Measurements from ENCODE around the gene TRABD. TPM values are rescaled to one million over a fixed set of nuclear protein-coding genes. Genes with fewer than 3 reads are reported as not detected.

TRABD gene
- polyA plus RNA-seq, 1 donor (not counting 4 experiments of a cell fraction or from before 2014, with no cell fraction given), result 22.7 TPM

DNA sequence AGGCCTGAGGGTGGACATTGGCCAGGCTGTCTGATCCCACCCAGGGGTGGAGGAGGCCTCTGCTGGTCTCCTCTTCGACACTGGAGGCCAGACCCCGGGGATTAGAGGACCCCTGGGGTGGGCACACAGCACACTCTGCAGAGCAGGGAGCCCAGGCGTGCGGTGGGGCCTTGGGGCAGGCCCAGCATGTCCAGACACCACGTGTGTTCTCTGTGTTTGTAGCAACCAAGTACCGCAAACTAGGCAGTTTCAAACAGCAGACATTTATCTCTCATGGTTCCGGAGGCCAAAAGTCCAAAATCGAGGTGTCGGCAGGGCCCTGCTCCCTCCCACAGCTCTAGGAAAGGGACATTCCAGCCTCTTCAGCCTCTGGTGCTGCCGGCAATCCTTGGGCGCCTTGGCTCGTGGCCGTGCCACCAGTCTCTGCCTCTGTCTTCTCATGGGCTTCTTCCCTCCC is 13.7 kb upstream of the TRABD start:
- H2AFZ ChIP-seq (ENCODE audit: control insufficient read depth, low read length), result no peak overlapping the region
- DNase-seq (ENCODE audit: low read depth, low spot score) (no peak), FAIRE-seq (no peak)
- H3K27ac ChIP-seq (ENCODE audit: control insufficient read depth, insufficient read depth, low read length), result no peak overlapping the region
- no peak overlapping the region for H3K4me2 ChIP-seq (ENCODE audit: control insufficient read depth, extremely low read depth, insufficient read depth, low read depth, low read length)
- TF ChIP-seq, protein P1, sequence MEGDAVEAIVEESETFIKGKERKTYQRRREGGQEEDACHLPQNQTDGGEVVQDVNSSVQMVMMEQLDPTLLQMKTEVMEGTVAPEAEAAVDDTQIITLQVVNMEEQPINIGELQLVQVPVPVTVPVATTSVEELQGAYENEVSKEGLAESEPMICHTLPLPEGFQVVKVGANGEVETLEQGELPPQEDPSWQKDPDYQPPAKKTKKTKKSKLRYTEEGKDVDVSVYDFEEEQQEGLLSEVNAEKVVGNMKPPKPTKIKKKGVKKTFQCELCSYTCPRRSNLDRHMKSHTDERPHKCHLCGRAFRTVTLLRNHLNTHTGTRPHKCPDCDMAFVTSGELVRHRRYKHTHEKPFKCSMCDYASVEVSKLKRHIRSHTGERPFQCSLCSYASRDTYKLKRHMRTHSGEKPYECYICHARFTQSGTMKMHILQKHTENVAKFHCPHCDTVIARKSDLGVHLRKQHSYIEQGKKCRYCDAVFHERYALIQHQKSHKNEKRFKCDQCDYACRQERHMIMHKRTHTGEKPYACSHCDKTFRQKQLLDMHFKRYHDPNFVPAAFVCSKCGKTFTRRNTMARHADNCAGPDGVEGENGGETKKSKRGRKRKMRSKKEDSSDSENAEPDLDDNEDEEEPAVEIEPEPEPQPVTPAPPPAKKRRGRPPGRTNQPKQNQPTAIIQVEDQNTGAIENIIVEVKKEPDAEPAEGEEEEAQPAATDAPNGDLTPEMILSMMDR (optimal IDR thresholded peaks at IDR 0.05 in 1 of 3, IDR thresholded peaks at IDR 0.05 in 1 of 3, conservative IDR thresholded peaks at IDR 0.05 in 1 of 3; ENCODE audit: extremely low read depth in 1 of 3, insufficient read depth in 2 of 3, low read length in 3 of 3), result no peak
- TF ChIP-seq EZH2 (IDR thresholded peaks at IDR 0.05; ENCODE audit: low read length), result no peak
- H3K9me3 ChIP-seq (ENCODE audit: control insufficient read depth, low read depth, low read length), result no peaks in the 10 kb centered on the region
- no peak overlapping the region for H3K4me3 ChIP-seq (ENCODE audit: control insufficient read depth in 2 of 3, extremely low read depth in 1 of 3, insufficient read depth in 2 of 3, low read depth in 1 of 3, low read length in 3 of 3)
- no peak overlapping the region for H3K9ac ChIP-seq (ENCODE audit: control insufficient read depth, extremely low read depth, insufficient read depth, low read length)
- H3K36me3 ChIP-seq (ENCODE audit: control insufficient read depth in 2 of 2, extremely low read depth in 1 of 2, insufficient read depth in 2 of 2, low read length in 2 of 2), result no peaks in the 10 kb centered on the region
- dilution Hi-C loops (cut with MboI; ENCODE audit: extremely low pct_ligation_motif_present, low sequenced_read_pairs), result no loop called here
- no peaks in the 10 kb centered on the region for H4K20me1 ChIP-seq (ENCODE audit: control insufficient read depth, extremely low read depth, insufficient read depth, low read length)
- no peaks in the 10 kb centered on the region for H3K9me1 ChIP-seq (ENCODE audit: control insufficient read depth, extremely low read depth, insufficient read depth, low read length)
- no peaks in the 10 kb centered on the region for H3K79me2 ChIP-seq (ENCODE audit: control insufficient read depth, insufficient read depth, low read length)
- no peaks in the 10 kb centered on the region for H3K4me1 ChIP-seq (ENCODE audit: control insufficient read depth, extremely low read depth, insufficient read depth, low read length)
- peaks cover 13% of the 10 kb centered on the region for H3K27me3 ChIP-seq (ENCODE audit: control insufficient read depth, extremely low read depth, insufficient read depth, low read length)

DNA sequence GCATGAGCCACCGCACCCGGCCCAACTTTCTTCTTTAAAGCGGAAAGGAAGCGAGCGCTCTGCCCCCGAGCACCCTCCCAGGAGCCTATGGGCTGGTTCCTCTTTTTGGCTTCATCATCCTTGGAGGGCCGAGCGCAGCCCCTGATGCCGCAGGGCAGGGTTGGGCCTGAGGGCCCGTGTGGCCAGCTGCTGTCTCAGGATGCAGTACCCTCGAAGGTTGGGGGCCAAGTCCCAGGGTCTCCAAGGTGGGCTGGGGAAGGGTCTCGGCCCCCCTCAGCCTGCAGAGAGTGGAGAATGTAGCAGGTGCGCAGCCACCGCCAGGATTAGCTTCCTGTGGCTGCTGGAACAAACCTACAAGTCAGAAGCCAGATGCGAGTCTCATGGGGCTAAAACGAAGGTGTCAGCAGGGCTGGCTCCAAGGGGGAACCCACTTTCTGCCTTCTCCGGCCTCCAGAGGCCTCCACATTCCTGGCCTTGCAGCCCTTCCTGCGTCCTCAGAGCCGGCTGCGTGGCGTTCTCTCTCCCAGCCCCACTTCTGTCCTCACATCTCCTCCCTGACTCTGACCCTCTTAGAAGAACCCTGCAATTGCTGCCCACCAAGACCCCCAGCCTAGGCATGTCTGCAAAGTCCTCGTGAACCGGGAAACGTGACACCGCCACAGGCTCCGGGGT is 12.3 kb upstream of the TRABD start:
- no peaks in the 10 kb centered on the region for H3K4me1 ChIP-seq (ENCODE audit: control insufficient read depth, extremely low read depth, insufficient read depth, low read length)
- H3K4me3 ChIP-seq (ENCODE audit: control insufficient read depth in 2 of 3, extremely low read depth in 1 of 3, insufficient read depth in 2 of 3, low read depth in 1 of 3, low read length in 3 of 3), result no peak overlapping the region
- TF ChIP-seq, protein P1 (optimal IDR thresholded peaks at IDR 0.05 in 1 of 3, IDR thresholded peaks at IDR 0.05 in 1 of 3, conservative IDR thresholded peaks at IDR 0.05 in 1 of 3; ENCODE audit: extremely low read depth in 1 of 3, insufficient read depth in 2 of 3, low read length in 3 of 3), result no peak
- no peak for TF ChIP-seq EZH2 (IDR thresholded peaks at IDR 0.05; ENCODE audit: low read length)
- H3K36me3 ChIP-seq (ENCODE audit: control insufficient read depth in 2 of 2, extremely low read depth in 1 of 2, insufficient read depth in 2 of 2, low read length in 2 of 2), result no peaks in the 10 kb centered on the region
- H4K20me1 ChIP-seq (ENCODE audit: control insufficient read depth, extremely low read depth, insufficient read depth, low read length), result no peaks in the 10 kb centered on the region
- dilution Hi-C loops (cut with MboI; ENCODE audit: extremely low pct_ligation_motif_present, low sequenced_read_pairs), result no loop called here
- H3K27me3 ChIP-seq (ENCODE audit: control insufficient read depth, extremely low read depth, insufficient read depth, low read length), result peaks cover 13% of the 10 kb centered on the region
- H3K4me2 ChIP-seq (ENCODE audit: control insufficient read depth, extremely low read depth, insufficient read depth, low read depth, low read length), result no peak overlapping the region
- H3K27ac ChIP-seq (ENCODE audit: control insufficient read depth, insufficient read depth, low read length), result no peak overlapping the region
- no peak for DNase-seq (ENCODE audit: low read depth, low spot score)
- no peaks in the 10 kb centered on the region for H3K9me3 ChIP-seq (ENCODE audit: control insufficient read depth, low read depth, low read length)
- no peak overlapping the region for H2AFZ ChIP-seq (ENCODE audit: control insufficient read depth, low read length)
- no peaks in the 10 kb centered on the region for H3K79me2 ChIP-seq (ENCODE audit: control insufficient read depth, insufficient read depth, low read length)
- H3K9ac ChIP-seq (ENCODE audit: control insufficient read depth, extremely low read depth, insufficient read depth, low read length), result no peak overlapping the region
- FAIRE-seq, result no peak
- no peaks in the 10 kb centered on the region for H3K9me1 ChIP-seq (ENCODE audit: control insufficient read depth, extremely low read depth, insufficient read depth, low read length)

All from keratinocyte (primary cell).